Measurements from ENCODE around the gene SESN1. TPM values are rescaled to one million over a fixed set of nuclear protein-coding genes. Genes with fewer than 3 reads are reported as not detected.
A peak's percentile ranks its signal among the peaks of the same experiment; 100 is the strongest.

Gene SESN1
- polyA plus RNA-seq, 1 experiment: 9.1 TPM

GRCh38 chr6:109074133-109074415, 20.6 kb downstream of the SESN1 start:
- H3K36me3 ChIP-seq (ENCODE audit: control insufficient read depth, insufficient read depth, low read length): no peaks in the 10 kb centered on the region
- POLR2A ChIA-PET: no interaction called here
- CTCF ChIA-PET: interaction anchor here (0.6 to 5.8 kb wide), 9 partner anchors 181 to 735 kb away, joined by 3 to 70 read pairs (median 6); partner anchors contain the start of gene FOXO3
- no peak for TF ChIP-seq CTCF (IDR thresholded peaks at IDR 0.05; ENCODE audit: insufficient read depth, low read depth, low read length)
- no peak for DNase-seq (ENCODE audit: low read depth)
- H3K4me3 ChIP-seq (ENCODE audit: low read depth, low read length): no peak overlapping the region
- H3K27me3 ChIP-seq (ENCODE audit: control insufficient read depth, insufficient read depth, low read length): no peaks in the 10 kb centered on the region

GRCh38 chr6:109073344-109074132, 21.1 kb downstream of the SESN1 start:
- H3K27me3 ChIP-seq (ENCODE audit: control insufficient read depth, insufficient read depth, low read length): no peaks in the 10 kb centered on the region
- CTCF ChIA-PET: interaction anchor here (0.6 to 5.8 kb wide), 28 partner anchors 10 to 533 kb away, joined by 3 to 70 read pairs (median 4); partner anchors contain the start of gene SESN1
- no peak for DNase-seq (ENCODE audit: low read depth)
- no peak overlapping the region for H3K4me3 ChIP-seq (ENCODE audit: low read depth, low read length)
- POLR2A ChIA-PET: interaction anchor here (0.6 to 0.7 kb wide), 3 partner anchors 21 to 718 kb away, joined by 3 to 4 read pairs (median 3); partner anchors contain the start of gene SESN1
- H3K36me3 ChIP-seq (ENCODE audit: control insufficient read depth, insufficient read depth, low read length): no peaks in the 10 kb centered on the region
- peak; percentile 62 for TF ChIP-seq CTCF (IDR thresholded peaks at IDR 0.05; ENCODE audit: insufficient read depth, low read depth, low read length)

- TF ChIP-seq CTCF (IDR thresholded peaks at IDR 0.05; ENCODE audit: insufficient read depth, low read depth, low read length): no peak
- POLR2A ChIA-PET: no interaction called here
- Histone ChIP-seq H3K36me3 (ENCODE audit: control insufficient read depth, insufficient read depth, low read length) (no peaks in the 10 kb centered on the region), H3K27me3 (ENCODE audit: control insufficient read depth, insufficient read depth, low read length) (no peaks in the 10 kb centered on the region), H3K4me3 (ENCODE audit: low read depth, low read length) (no peak overlapping the region)
- no peak for DNase-seq (ENCODE audit: low read depth)
- CTCF ChIA-PET: interaction anchor here (0.7 to 5.8 kb wide), 12 partner anchors 11 to 552 kb away, joined by 3 to 70 read pairs (median 4); no protein-coding TSS in a partner anchor
Observed at GRCh38 chr6:109071125-109071917, 23.3 kb downstream of the SESN1 start.

GRCh38 chr6:109069746-109070145, 24.9 kb downstream of the SESN1 start:
- no peaks in the 10 kb centered on the region for H3K36me3 ChIP-seq (ENCODE audit: control insufficient read depth, insufficient read depth, low read length)
- ChIA-PET CTCF (no interaction called here), POLR2A (no interaction called here)
- DNase-seq (ENCODE audit: low read depth): no peak
- TF ChIP-seq CTCF (IDR thresholded peaks at IDR 0.05; ENCODE audit: insufficient read depth, low read depth, low read length): no peak
- H3K4me3 ChIP-seq (ENCODE audit: low read depth, low read length): no peak overlapping the region
- H3K27me3 ChIP-seq (ENCODE audit: control insufficient read depth, insufficient read depth, low read length): no peaks in the 10 kb centered on the region

GRCh38 chr6:109062767-109063352, 31.8 kb downstream of the SESN1 start:
- DNase-seq (ENCODE audit: low read depth): no peak
- no peaks in the 10 kb centered on the region for H3K27me3 ChIP-seq (ENCODE audit: control insufficient read depth, insufficient read depth, low read length)
- CTCF ChIA-PET: interaction anchor here (1.1 kb wide), 1 partner anchor 521 kb away, joined by 3 read pairs; no protein-coding TSS in a partner anchor
- POLR2A ChIA-PET: no interaction called here
- no peaks in the 10 kb centered on the region for H3K36me3 ChIP-seq (ENCODE audit: control insufficient read depth, insufficient read depth, low read length)
- no peak overlapping the region for H3K4me3 ChIP-seq (ENCODE audit: low read depth, low read length)
- no peak for TF ChIP-seq CTCF (IDR thresholded peaks at IDR 0.05; ENCODE audit: insufficient read depth, low read depth, low read length)
